ENCODE data around the gene TSPAN16. TPM values are rescaled to one million over a fixed set of nuclear protein-coding genes. Genes with fewer than 3 reads are reported as not detected.

TSPAN16 gene
- total RNA-seq, 3 donors from 2014 or later (not counting 1 experiment from before 2014, with no cell fraction given), result not detected

GRCh38 chr19:11257846-11258380 lies 38.0 kb upstream of the TSPAN16 start:
- H3K27me3 Mint-ChIP-seq (ENCODE audit: low read depth in 2 of 2), result peaks cover 0 to 15% of the 10 kb centered on the region in 2 donors
- no peaks in the 10 kb centered on the region for H3K36me3 Mint-ChIP-seq
- H3K27ac Mint-ChIP-seq, result no peak overlapping the region
- Histone ChIP-seq H3K9me3 (ENCODE audit: control insufficient read depth, insufficient read depth, low read length) (no peaks in the 10 kb centered on the region), H3K36me3 (ENCODE audit: control insufficient read depth, insufficient read depth, low read length) (no peaks in the 10 kb centered on the region), H3K27ac (ENCODE audit: low read length) (no peak overlapping the region), H3K27me3 (ENCODE audit: control insufficient read depth, insufficient read depth, low read length) (peaks cover 9% of the 10 kb centered on the region), H3K4me1 (ENCODE audit: control insufficient read depth, insufficient read depth, low read length) (peaks cover 10% of the 10 kb centered on the region), H3K4me3 (ENCODE audit: low read length) (no peak overlapping the region)
- intact Hi-C loops (cut with micrococcal nuclease), result no loop called here
- no peak for DNase-seq
- TF ChIP-seq CTCF (IDR thresholded peaks at IDR 0.05), result no peak
- WGBS (ENCODE audit: insufficient coverage), result 100% methylated on average over 2 of the region's 3 CpGs
- H3K9me3 Mint-ChIP-seq, result no peaks in the 10 kb centered on the region
- no peaks in the 10 kb centered on the region for H3K4me1 Mint-ChIP-seq
- H3K4me3 Mint-ChIP-seq, result no peak overlapping the region
- no peak for ATAC-seq

GRCh38 chr19:11260996-11261395 lies 35.0 kb upstream of the TSPAN16 start:
- 92% methylated on average over 5 of the region's 5 CpGs for WGBS (ENCODE audit: insufficient coverage)
- Histone ChIP-seq H3K36me3 (ENCODE audit: control insufficient read depth, insufficient read depth, low read length) (no peaks in the 10 kb centered on the region), H3K27ac (ENCODE audit: low read length) (no peak overlapping the region), H3K27me3 (ENCODE audit: control insufficient read depth, insufficient read depth, low read length) (peaks cover 19% of the 10 kb centered on the region), H3K4me1 (ENCODE audit: control insufficient read depth, insufficient read depth, low read length) (peaks cover 10% of the 10 kb centered on the region), H3K4me3 (ENCODE audit: low read length) (no peak overlapping the region), H3K9me3 (ENCODE audit: control insufficient read depth, insufficient read depth, low read length) (no peaks in the 10 kb centered on the region)
- no peak for TF ChIP-seq CTCF (IDR thresholded peaks at IDR 0.05)
- Mint-ChIP-seq H3K9me3 (no peaks in the 10 kb centered on the region), H3K27ac (no peak overlapping the region), H3K36me3 (no peaks in the 10 kb centered on the region), H3K4me3 (peak overlapping the region; percentile 65), H3K4me1 (no peaks in the 10 kb centered on the region), H3K27me3 (ENCODE audit: low read depth in 2 of 2) (peaks cover 11 to 15% of the 10 kb centered on the region in 2 donors)
- intact Hi-C loops (cut with micrococcal nuclease), result no loop called here
- DNase-seq (no peak), ATAC-seq (no peak)

- no peak overlapping the region for H3K27ac ChIP-seq (ENCODE audit: low read length)
- H3K27ac Mint-ChIP-seq, result no peak overlapping the region
- peaks cover 15 to 16% of the 10 kb centered on the region in 2 donors for H3K27me3 Mint-ChIP-seq (ENCODE audit: low read depth in 2 of 2)
- ATAC-seq, result peak in 1 of 3 donors; percentile 14
- no peak for TF ChIP-seq CTCF (IDR thresholded peaks at IDR 0.05)
- peak overlapping the region; percentile 73 for H3K4me3 Mint-ChIP-seq
- H3K27me3 ChIP-seq (ENCODE audit: control insufficient read depth, insufficient read depth, low read length), result peaks cover 19% of the 10 kb centered on the region
- WGBS (ENCODE audit: insufficient coverage), result 38% methylated on average over 18 of the region's 18 CpGs
- intact Hi-C loops (cut with micrococcal nuclease), result no loop called here
- H3K9me3 ChIP-seq (ENCODE audit: control insufficient read depth, insufficient read depth, low read length), result no peaks in the 10 kb centered on the region
- no peaks in the 10 kb centered on the region for H3K4me1 Mint-ChIP-seq
- no peaks in the 10 kb centered on the region for H3K9me3 Mint-ChIP-seq
- H3K36me3 Mint-ChIP-seq, result no peaks in the 10 kb centered on the region
- peak overlapping the region; percentile 30 for H3K4me3 ChIP-seq (ENCODE audit: low read length)
- DNase-seq, result no peak
- no peaks in the 10 kb centered on the region for H3K36me3 ChIP-seq (ENCODE audit: control insufficient read depth, insufficient read depth, low read length)
- H3K4me1 ChIP-seq (ENCODE audit: control insufficient read depth, insufficient read depth, low read length), result peaks cover 10% of the 10 kb centered on the region
Observed at GRCh38 chr19:11261431-11261970, 34.5 kb upstream of the TSPAN16 start.

All from natural killer cell (primary cell).